ENCODE measurements around the gene SHISA5. TPM values are rescaled to one million over a fixed set of nuclear protein-coding genes. Genes with fewer than 3 reads are reported as not detected.

The SHISA5 gene
- total and polyA plus RNA-seq, 2 donors (not counting 1 experiment from before 2014, with no cell fraction given): 147 to 183 TPM

- Mint-ChIP-seq H3K9me3 (ENCODE audit: insufficient read depth) (no peaks in the 10 kb centered on the region), H3K27ac (no peak overlapping the region), H3K4me3 (no peak overlapping the region), H3K4me1 (peaks cover 4% of the 10 kb centered on the region), H3K27me3 (peaks cover 3% of the 10 kb centered on the region)
- no peaks in the 10 kb centered on the region for H4K20me1 ChIP-seq (ENCODE audit: control insufficient read depth, insufficient read depth, low read length, poor library complexity, severe bottlenecking)
- ChIA-PET POLR2A (no interaction called here), CTCF (no interaction called here)
- H3K27ac ChIP-seq (ENCODE audit: low read length in 2 of 2): no peak overlapping the region
- 98% methylated on average over 9 of the region's 9 CpGs for WGBS (ENCODE audit: insufficient coverage)
- DNase-seq: no peak
- TF ChIP-seq CTCF (IDR thresholded peaks at IDR 0.05): no peak
- TF ChIP-seq EZH2 (IDR thresholded peaks at IDR 0.05; ENCODE audit: borderline replicate concordance, insufficient read depth, low read depth, low read length, poor library complexity, severe bottlenecking): no peak
- H3K9me3 ChIP-seq (ENCODE audit: control extremely low read depth in 1 of 3, control insufficient read depth in 2 of 3, insufficient read depth in 1 of 3, low read length in 2 of 3): no peaks in the 10 kb centered on the region
- H3K79me2 ChIP-seq (ENCODE audit: control insufficient read depth, insufficient read depth, low read length): no peaks in the 10 kb centered on the region
- H3K36me3 ChIP-seq (replicated peaks in 1 of 2; ENCODE audit: control extremely low read depth in 1 of 2, control insufficient read depth in 1 of 2, extremely low read depth in 1 of 2, insufficient read depth in 2 of 2, low read length in 1 of 2): no peaks in the 10 kb centered on the region
- no peak overlapping the region for H3K4me2 ChIP-seq (replicated peaks; ENCODE audit: low read depth, low read length, poor library complexity, severe bottlenecking)
- H3K27me3 ChIP-seq (replicated peaks in 1 of 4; ENCODE audit: control extremely low read depth in 1 of 4, control insufficient read depth in 3 of 4, insufficient read depth in 4 of 4, low read length in 3 of 4): peaks cover 0 to 2% (median 0%) of the 10 kb centered on the region in 4 experiments
- no peak overlapping the region for H3K9ac ChIP-seq (ENCODE audit: low read length)
- H3K4me3 ChIP-seq (ENCODE audit: control extremely low read depth in 1 of 5, extremely low read depth in 1 of 5, insufficient read depth in 1 of 5, low read depth in 2 of 5, low read length in 4 of 5): no peak overlapping the region
- intact Hi-C loops (cut with micrococcal nuclease): no loop called here
- no peak overlapping the region for H2AFZ ChIP-seq (ENCODE audit: insufficient read depth, low read depth, low read length, poor library complexity, severe bottlenecking)
- ATAC-seq (ENCODE audit: low read depth): no peak
- peaks cover 0 to 8% of the 10 kb centered on the region in 2 donors for H3K4me1 ChIP-seq (ENCODE audit: control insufficient read depth in 2 of 2, insufficient read depth in 2 of 2, low read length in 2 of 2)
Observed at GRCh38 chr3:48519277-48519643, 15.3 kb upstream of the SHISA5 start.

GRCh38 chr3:48518638-48519276 is 14.8 kb upstream of the SHISA5 start:
- TF ChIP-seq EZH2 (IDR thresholded peaks at IDR 0.05; ENCODE audit: borderline replicate concordance, insufficient read depth, low read depth, low read length, poor library complexity, severe bottlenecking) (no peak), CTCF (IDR thresholded peaks at IDR 0.05) (no peak)
- H3K27me3 ChIP-seq (replicated peaks in 1 of 4; ENCODE audit: control extremely low read depth in 1 of 4, control insufficient read depth in 3 of 4, insufficient read depth in 4 of 4, low read length in 3 of 4): peaks cover 0 to 2% (median 0%) of the 10 kb centered on the region in 4 experiments
- H3K9me3 Mint-ChIP-seq (ENCODE audit: insufficient read depth): no peaks in the 10 kb centered on the region
- no peaks in the 10 kb centered on the region for H4K20me1 ChIP-seq (ENCODE audit: control insufficient read depth, insufficient read depth, low read length, poor library complexity, severe bottlenecking)
- ChIA-PET CTCF (no interaction called here), POLR2A (no interaction called here)
- H3K79me2 ChIP-seq (ENCODE audit: control insufficient read depth, insufficient read depth, low read length): no peaks in the 10 kb centered on the region
- WGBS (ENCODE audit: insufficient coverage): 60% methylated on average over 10 of the region's 12 CpGs
- H2AFZ ChIP-seq (ENCODE audit: insufficient read depth, low read depth, low read length, poor library complexity, severe bottlenecking): no peak overlapping the region
- peaks cover 4% of the 10 kb centered on the region for H3K4me1 Mint-ChIP-seq
- H3K36me3 ChIP-seq (replicated peaks in 1 of 2; ENCODE audit: control extremely low read depth in 1 of 2, control insufficient read depth in 1 of 2, extremely low read depth in 1 of 2, insufficient read depth in 2 of 2, low read length in 1 of 2): no peaks in the 10 kb centered on the region
- DNase-seq: no peak
- peaks cover 3% of the 10 kb centered on the region for H3K27me3 Mint-ChIP-seq
- no peak overlapping the region for H3K4me2 ChIP-seq (replicated peaks; ENCODE audit: low read depth, low read length, poor library complexity, severe bottlenecking)
- intact Hi-C loops (cut with micrococcal nuclease): no loop called here
- no peak for ATAC-seq (ENCODE audit: low read depth)
- H3K27ac Mint-ChIP-seq: no peak overlapping the region
- H3K4me3 ChIP-seq (ENCODE audit: control extremely low read depth in 1 of 5, extremely low read depth in 1 of 5, insufficient read depth in 1 of 5, low read depth in 2 of 5, low read length in 4 of 5): no peak overlapping the region
- H3K9me3 ChIP-seq (ENCODE audit: control extremely low read depth in 1 of 3, control insufficient read depth in 2 of 3, insufficient read depth in 1 of 3, low read length in 2 of 3): no peaks in the 10 kb centered on the region
- H3K27ac ChIP-seq (ENCODE audit: low read length in 2 of 2): no peak overlapping the region
- no peak overlapping the region for H3K9ac ChIP-seq (ENCODE audit: low read length)
- H3K4me3 Mint-ChIP-seq: no peak overlapping the region
- peaks cover 0 to 8% of the 10 kb centered on the region in 2 donors for H3K4me1 ChIP-seq (ENCODE audit: control insufficient read depth in 2 of 2, insufficient read depth in 2 of 2, low read length in 2 of 2)

All from B cell (primary cell).